GM19395 (cell line): ENCODE measurements around the gene CD81.

Experiments
- ATAC-seq: cut with Tn5 transposase; IDR thresholded peaks from one replicate; pipeline ENCODE4 v1.9.1; 2021; ENCODE audit warnings: mild to moderate bottlenecking, moderate library complexity; ENCODE audit not compliant: unreplicated experiment

Gene CD81

DNA sequence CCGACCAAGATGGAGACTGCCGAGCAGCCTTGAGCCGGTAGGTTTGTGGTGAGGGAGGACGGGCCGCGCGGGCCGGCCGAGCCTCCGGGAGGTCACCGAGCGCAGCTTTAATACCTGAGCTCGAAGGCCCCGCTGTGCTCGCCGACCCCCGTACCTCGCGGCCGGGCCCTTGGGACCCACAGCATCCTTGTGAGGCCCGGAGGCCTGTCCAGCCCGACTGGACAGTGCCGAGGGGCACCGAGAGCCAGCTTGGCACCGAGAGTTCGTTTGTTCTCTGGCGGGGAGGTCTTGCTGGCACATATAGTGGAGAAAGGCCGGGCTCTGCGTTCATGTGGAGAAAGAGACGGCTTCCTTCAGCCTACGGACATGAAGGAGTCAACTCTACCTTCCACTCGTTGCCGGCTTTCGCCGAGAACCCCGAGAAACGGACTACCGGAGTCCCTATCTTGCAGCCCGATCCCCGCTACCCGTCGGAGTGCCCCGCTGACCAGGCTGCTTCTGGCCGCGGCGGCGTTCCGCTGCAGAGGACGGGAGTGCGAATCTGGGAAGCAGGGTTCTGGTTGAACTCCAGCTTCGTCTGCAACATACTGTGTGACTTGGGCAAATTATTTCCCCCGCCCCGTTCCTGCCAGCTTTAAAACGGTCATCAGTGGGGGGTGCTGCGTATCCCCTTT lies 23.8 kb downstream of the CD81 start:
- ATAC-seq, result no peak

DNA sequence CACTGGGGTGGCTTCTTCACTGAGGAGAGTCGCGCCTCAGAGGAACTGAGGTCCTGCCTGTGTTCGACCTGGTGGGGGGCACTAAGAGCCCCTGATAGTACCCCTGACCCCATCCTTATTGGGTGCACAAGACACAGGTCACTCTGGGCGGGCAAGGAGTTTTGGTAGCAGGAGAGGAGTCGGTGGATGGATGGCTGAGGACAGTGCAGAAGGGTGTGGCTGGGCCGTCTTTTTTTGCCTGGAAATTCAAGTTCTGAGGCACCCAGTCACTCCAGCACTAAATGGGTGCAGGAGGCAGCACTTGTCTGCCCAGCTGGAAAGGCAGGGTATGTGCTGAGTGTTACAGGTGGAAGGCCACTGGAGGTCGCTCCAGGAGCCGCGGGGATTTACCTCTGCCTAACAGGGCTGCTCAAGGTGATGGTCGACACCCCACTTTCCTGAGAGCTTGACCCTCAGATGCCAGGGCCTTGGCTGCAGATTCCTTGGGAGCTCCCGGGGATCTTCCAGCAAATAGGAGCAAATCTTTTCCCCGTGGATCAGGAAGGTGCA lies 24.4 kb downstream of the CD81 start:
- ATAC-seq, result no peak

DNA sequence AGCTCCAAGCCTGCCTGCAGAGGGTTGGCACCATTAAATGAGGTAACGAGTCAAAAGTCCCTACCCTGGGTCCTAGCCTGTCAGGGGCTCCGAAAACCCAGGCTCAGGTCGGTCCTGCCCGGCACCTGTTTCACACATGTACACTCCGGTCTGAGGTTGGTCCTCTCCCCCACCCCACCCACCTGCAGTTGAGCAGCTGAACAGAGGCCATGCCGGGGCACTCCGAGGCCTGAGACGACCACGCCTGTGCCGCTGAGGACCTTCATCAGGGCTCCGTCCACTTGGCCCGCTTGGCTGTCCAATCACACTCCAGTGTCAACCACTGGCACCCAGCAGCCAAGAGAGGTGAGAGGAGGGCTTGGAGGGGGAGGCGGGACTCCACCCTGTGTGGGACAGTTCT lies 25.0 kb downstream of the CD81 start:
- ATAC-seq, result no peak

DNA sequence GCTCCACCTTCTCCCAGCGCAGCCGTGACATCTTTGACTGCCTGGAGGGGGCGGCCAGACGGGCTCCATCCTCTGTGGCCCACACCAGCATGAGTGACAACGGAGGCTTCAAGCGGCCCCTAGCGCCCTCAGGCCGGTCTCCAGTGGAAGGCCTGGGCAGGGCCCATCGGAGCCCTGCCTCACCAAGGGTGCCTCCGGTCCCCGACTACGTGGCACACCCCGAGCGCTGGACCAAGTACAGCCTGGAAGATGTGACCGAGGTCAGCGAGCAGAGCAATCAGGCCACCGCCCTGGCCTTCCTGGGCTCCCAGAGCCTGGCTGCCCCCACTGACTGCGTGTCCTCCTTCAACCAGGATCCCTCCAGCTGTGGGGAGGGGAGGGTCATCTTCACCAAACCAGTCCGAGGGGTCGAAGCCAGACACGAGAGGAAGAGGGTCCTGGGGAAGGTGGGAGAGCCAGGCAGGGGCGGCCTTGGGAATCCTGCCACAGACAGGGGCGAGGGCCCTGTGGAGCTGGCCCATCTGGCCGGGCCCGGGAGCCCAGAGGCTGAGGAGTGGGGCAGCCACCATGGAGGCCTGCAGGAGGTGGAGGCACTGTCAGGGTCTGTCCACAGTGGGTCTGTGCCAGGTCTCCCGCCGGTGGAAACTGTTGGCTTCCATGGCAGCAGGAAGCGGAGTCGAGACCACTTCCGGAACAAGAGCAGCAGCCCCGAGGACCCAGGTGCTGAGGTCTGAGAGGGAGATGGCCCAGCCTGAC lies 26.0 kb downstream of the CD81 start:
- no peak for ATAC-seq

DNA sequence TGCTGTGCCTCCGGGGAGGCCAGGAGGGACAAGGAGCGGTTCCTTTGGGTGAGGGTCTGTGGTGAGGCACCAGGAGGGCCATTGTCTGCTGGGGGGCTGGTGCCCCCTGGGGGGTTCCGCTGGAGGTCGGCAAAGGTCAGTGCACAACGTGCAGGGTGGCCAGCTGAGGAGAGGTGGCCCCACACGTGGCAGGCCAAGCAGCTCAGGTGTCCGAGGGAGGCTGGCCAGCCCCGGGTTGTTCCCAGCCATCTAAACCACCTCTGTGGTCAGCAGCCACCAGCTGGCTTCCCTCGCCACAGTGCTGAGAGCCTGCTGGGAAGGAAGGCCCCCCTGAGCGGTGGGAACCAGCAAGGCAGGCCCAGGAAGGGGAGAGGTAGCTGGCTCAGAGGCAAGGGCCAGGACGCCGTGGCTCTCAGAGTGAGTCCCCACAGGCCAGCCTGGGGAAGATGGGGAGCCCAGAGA lies 27.7 kb downstream of the CD81 start:
- ATAC-seq, result no peak

DNA sequence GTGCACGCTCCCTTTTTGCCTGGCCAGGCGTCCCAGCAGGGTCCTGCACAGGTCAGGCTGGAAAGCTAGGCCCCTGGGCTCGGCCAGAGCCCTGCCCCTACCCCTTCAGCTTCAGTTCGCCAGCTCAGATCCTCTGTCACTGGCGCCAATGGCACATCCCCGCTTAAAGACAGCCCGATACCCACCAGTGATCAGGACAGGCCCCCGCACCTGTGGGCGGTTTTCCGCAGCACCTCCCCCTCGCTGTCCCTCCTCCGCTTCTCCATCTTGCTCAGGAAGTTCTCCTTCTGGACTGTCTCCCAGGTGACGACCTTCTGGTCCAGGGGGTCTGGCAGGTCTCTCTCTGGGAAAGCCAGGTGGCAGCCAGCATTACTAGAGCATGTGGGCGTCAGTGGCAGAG lies 29.3 kb downstream of the CD81 start:
- no peak for ATAC-seq

DNA sequence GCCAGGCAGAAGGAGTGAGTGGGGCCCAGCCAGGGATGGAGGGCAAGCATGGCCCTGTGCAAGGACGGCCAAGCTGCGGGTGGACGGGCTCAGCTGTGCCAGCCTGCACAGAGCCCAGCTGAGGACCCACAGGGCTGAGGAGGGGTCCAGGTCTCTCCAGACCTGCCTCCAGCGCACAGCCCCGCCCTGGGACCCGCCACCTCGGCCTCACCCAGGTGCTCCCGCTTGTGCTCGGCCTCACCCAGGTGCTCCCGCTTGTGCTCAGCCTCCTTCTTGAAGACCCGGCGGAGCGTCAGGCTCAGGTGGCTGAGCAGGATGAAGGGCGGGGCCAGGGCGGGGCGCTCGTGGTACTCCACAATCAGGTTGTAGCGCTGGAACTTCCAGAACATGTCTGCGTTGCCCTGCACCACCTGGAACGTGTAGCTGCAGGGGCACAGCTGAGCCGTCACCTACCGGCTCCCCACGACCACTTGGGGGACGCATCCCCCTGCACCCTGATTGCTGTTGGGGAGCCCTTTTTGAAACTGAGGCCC lies 29.8 kb downstream of the CD81 start:
- ATAC-seq, result no peak

DNA sequence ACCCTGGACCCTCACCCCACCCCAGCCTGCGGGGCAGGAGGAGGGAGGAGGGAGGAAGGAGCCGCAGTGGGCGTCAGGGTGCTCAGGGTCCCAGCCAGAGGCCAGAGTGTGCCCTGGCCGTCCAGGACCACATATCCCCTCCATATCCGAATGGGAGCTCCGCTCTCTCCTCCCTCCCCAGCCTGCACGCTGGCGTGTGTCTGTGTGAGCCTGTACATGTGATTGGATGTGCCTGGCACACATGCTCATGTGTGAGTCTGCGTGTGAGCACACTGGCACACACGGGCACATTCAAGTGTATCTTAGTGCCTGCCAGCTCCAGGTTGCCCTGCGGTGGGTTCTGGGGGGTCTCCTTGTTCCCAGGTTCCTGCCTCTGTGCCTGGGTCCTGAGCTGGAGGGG lies 31.6 kb downstream of the CD81 start:
- ATAC-seq, result no peak

DNA sequence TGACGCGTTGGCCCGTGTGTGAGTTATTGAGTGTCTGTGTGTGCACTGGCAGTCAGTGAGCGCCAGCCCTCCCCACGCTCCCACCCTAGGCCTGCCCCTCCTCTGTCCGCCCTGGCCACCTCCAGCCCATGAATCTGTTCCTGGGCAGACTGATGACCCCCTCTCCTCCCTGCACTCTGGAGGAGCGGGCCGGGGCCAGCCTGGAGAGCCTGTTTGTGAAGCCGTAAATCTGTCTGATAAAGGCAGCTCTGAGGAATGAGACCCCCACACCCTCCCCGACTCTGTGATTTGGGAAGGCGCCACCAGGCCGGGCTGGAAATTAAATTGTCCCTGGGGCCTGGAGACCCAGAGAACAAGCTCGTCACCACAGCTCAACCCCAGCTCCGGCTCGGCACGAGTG lies 32.0 kb downstream of the CD81 start:
- no peak for ATAC-seq

DNA sequence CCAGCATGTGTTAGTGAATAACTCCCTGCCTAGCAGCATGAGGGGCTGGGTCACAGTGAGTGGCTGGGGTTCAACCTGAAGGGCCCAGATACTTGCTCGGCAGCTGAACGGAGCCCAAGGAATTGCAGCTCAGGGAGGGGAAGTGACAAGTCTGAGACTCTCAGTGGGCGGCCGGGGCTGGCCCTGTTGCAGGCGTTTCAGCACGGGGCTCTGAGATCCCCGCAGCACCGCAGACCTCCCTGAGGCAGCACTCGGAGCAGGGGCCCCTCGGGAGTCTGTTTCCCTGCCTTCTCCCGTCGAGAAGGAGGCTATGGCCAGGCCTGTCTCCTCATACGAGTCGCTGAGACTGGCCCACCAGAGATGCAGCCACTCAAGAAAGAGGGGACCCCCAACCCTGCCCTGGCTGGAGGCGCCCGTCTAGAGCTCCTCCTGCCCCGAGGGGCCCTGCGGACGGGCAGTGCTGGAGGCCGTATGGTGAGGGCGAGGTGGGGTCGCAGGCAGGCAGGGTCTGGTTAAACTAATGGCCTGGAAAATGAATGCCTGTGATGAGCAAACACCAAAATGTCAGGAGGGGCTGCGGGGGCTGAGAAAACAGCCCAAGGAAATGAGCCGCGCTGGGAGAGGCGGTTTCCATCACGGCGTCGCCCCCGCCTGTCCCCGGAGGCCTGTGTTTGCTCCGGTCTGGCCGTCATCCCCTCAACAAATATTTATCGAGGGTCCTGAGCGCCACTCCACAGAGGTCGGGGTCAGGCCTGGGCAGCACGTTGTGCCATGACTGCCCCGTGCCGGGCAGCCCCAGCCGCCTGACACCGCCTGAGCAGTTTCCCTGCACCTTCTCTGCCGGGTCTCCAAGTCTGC lies 32.7 kb downstream of the CD81 start:
- ATAC-seq, result no peak

DNA sequence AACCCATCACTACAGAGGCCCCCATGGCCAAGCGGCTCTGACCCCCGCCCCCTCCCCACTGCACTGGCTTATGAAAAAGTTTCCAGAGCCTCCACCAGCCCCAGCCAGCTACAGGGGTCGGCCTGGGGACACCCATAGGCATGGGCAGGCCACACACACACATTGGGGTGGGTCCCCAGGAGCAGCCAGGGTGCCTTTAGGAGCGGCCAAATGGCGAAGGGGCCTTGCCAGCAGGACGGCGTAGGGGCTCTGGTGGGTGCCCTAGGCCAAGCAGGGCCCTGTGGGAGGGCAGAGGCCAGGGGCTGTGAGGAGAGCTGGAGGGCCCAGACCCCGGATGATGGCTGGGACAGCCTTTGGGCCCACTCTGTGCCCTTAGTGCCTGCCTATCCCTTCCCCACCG lies 33.5 kb downstream of the CD81 start:
- ATAC-seq, result no peak

DNA sequence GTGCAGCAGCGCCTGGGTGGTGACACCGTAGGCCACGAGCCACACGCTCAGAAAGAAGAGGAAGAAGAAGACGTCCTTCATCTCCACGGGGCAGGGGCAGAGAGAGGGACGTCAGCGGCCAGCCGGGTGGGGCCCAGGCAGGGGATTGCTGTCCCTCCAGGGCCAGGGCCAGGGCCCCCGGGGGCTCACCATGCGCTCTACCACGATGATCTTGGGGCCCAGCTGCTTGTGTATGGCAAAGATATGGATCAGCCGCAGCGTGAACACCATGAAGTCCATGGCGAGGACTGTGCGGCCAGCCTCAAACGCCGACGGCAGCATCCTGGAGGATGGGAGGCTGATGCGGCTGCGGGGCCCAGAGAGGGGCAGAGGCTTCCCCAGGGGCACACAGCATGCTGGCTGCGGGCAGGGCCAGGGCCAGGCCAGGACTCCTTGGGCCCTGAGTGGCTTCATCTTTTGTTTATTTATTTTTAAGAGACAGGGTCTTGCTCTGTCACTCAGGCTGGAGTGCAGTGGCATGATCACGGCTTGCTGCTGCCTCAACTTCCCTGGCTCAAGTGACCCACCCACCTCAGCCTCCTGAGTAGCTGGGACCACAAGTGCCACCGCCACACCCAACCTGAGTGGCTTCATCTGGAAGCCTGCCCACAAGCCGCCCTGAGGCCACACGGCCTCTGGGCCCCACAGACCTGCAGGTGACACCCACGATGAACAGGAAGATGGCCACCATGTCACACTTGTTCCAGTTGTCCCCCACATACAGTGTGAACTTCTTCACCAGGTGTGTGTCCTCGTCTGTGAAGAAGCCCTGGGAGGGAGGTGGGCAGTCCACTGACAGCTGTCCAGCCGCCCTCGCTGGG lies 34.6 kb downstream of the CD81 start:
- ATAC-seq, result no peak

DNA sequence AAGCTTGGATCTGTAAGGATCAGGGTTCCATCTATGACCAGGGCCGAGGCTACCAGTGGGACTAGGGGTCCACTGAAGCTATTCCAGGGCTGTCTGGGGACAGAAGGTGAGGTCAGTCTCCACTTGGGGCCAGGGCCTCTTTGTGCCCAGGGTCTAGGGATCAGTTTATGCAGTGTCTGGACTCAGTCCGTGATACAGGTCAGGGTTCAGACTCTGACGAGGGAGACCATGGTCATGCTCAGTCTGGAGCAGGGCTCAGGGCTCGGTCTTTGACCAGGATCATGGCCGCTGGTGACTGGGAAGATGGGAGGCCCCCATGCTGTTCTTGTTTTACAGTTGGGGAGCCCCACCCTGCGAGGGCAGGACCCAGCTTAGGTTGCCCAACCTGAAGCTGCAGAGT lies 35.2 kb downstream of the CD81 start:
- no peak for ATAC-seq

DNA sequence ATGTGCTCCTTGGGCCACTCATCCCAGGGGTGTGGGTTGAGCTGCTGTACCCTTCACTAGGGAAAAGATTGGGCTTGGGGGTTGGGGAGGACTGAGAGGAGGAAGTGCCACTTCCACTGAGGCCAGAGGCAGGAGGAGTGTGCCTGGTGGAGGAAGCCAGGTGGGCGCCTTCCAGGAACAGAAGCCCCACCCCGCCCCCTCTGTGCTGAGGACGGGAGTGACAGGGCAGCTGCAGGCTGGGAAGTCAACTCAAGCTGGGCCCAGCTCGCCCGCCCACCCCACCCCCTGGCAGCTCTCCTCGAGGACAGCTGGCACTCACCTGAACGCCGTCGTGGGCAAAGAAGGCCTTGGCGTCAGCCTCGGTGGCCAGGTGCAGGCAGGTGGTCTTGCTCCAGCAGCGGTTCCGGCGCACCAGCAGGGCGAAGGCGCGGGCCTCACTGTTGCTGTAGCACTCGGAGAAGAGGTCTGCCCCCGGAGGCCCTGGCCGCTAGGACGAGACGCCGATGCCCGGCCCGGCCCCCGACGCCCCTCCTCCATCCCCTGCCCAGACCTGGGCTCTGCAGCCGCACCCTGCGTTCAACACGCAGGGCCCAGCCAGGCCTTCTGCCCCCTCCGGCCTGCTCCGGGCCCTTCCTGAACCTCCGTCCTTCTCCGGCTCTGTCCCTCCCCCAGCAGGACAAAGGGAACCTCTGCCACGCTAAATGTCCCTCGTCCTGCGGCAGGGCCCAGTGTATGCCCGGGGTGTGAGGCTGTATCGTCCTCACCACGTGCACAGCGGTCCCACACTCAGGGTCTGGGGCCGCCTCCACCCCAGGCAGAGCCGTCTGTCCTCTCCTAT lies 36.9 kb downstream of the CD81 start:
- no peak for ATAC-seq

DNA sequence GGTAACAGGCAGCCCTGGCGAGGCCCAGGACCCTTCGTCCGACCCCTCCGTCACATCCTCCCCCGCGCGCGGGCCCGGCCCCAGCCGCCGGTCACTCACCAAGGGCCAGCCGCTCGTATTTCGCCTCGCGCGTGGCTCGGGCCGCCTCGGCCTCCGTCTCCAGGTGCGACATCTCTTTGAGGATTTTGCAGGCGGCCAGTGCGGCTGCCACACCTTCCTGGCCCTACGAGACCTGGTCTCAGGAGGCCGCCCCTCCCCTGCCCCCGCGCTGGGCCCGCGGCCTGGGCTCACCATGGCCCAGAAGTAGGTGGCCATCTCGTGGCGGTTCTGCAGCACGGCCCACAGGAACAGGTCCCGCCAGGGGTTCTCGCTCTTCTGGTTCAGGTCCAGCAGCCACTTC lies 37.5 kb downstream of the CD81 start:
- no peak for ATAC-seq

DNA sequence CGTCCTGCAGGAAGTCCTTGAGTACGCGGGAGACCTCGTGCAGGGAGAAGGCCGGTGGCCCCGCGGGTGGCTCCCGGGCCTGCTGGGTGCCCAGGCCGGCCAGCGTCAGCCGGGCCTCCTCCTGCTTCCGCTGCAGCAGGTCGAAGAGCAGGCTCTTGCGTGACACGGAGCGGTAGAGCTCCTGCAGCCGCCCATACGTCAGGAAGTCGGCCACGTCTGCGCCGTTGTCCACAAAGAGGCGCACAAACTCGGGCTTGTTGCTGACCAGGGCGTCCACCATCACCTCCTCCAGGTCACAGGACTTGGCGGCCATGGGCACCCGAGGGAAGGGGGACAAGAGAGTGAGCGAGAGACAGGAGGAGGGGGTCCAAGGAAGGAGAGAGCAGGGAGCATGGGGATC lies 38.1 kb downstream of the CD81 start:
- no peak for ATAC-seq

DNA sequence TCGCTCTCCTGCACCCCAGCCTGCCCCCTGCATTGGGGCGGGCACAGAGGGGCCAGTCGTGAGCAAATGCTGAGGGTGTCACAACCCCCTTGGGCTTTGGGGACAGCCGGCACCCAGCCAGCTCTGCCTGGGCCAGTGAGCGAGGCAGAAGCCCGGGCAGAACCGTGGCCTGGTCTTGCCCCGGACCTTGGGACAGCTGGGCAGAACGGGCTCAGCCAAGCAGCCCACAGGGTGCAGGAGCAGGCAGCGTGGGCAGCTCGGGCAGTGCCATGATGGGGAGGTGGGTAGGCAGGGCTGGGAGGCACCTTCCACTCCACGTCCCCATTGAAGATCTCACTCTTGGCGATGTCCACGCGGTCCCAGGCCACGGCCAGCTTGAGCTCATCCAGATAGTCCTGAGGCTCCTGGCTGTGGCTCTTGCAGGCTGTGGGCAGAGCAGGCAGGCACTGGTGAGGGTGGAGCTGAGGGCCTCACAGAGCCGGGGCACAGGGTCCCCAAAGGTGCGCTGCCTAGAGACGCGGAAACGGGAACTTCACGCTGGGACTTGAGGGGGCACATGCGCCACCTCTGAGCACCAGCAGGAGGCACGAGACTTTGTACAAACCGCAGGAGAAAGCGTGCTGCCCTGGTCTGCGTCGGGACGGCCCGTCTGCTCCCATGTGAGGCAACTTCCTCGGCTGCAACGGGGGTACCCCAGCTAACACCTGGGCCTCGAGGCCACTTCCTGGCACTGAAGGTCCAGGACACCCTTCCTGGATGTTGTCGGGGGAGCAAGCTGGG lies 38.7 kb downstream of the CD81 start:
- ATAC-seq, result no peak

DNA sequence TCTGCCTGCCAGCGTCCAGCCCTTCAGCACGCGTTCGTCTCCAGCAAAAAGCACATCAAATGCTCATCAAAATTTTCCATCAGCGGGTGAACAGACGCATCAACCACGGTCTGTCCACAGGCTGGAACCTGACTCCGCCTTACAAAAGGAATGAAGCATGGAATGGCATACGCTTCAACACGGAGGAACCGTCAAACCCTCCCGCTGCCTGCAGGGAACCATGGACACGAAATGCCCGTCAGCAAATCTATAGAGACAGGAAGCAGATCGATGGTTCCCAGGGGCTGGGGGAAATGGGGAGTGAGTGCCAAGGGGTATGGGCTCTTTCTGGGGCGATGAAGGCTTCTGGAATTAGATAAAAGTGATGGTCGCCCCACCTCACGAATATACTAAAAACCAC lies 39.7 kb downstream of the CD81 start:
- ATAC-seq, result no peak
